Activated CD4-positive, alpha-beta T cell treated with anti-CD3 and anti-CD28 coated beads, Interleukin-2, amount 50 U/mL, for 24 hours (primary cell): ENCODE measurements around the gene DGKI.

Experiments used
- DNase-seq, 2 donors: peaks; one replicate each; pipeline ENCODE4 v3.0.0-alpha.2; 2020; ENCODE audit warnings: low read depth in 1 of 2, low spot score in 1 of 2

Gene DGKI

GRCh38 chr7:137386966-137387365 lies 459.8 kb downstream of the DGKI start:
- no peak for DNase-seq

DNA sequence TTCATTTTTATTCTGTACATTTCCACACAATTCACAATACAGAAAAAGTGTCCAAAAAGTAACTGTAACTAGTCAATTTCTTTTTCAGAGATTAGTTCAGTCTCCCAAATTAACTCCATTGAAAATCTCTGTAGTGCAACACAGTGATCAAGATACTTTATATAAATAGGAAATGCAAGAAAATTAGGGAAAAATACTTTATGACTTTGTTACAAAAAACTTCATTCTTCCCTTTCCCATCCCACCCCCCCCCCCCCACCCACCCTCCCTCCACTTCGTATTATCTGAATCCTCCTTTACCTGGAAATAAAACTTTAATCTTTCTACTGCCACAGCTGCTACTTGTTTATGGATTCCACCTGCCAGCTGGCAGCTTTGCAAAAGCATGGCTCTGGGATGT lies 465.7 kb downstream of the DGKI start:
- DNase-seq, result no peak

GRCh38 chr7:137373507-137373906 lies 473.3 kb downstream of the DGKI start:
- no peak for DNase-seq

GRCh38 chr7:137371616-137372015 lies 475.2 kb downstream of the DGKI start:
- DNase-seq, result no peak

DNA sequence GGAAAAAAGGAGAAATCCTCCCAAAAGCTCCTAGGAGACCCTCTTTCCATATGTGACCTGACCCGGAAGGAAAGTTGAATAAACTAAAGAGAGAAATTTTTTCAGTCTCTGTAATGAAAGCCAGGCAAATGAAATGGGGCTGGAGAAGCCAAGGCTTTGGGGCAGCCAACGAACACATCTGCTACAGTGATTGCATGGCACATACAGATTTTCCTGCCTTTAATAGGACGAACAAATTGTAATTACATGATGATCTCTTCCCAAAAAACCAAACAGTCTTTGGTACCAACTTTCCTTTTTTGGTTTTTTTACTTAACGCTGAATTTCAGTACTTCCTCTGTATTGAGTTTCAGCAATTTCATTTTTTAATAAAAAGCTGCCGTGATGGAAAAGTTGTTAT lies 479.8 kb downstream of the DGKI start:
- no peak for DNase-seq

- no peak for DNase-seq
These were observed 483.1 kb downstream of the DGKI start for GRCh38 chr7:137363683-137364082.

DNA sequence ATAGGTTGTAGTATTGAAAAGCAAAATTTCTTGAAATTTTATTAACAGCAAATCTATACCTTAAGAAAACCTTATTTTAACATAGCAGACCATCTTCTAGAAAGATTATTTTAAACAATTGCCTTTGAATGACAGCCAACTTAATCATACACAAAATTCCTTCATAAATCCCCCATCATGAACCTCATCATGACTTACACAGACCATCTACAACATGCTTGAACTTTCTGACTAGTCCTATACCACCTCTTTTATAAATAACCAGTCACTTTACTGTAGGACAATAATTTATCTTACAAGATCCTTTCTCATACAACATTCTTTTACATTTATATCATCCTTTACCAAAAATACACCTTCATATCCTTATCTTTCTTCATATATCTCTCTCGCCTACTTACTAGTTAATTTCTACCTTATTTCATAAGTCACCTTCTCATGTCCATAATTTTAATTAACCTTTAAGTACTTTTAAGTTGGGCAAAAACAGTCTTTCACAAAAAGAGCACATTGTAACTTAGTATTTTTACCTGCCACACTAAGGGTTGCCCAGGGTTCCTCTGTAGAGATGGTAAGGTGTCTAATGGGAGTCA lies 486.6 kb downstream of the DGKI start:
- no peak for DNase-seq

- no peak for DNase-seq
These were observed 491.8 kb downstream of the DGKI start for GRCh38 chr7:137354961-137355360.

- no peak for DNase-seq
These were observed 492.4 kb downstream of the DGKI start for GRCh38 chr7:137354396-137354795.

- DNase-seq, result no peak
These were observed 494.8 kb downstream of the DGKI start for GRCh38 chr7:137351941-137352340.

DNA sequence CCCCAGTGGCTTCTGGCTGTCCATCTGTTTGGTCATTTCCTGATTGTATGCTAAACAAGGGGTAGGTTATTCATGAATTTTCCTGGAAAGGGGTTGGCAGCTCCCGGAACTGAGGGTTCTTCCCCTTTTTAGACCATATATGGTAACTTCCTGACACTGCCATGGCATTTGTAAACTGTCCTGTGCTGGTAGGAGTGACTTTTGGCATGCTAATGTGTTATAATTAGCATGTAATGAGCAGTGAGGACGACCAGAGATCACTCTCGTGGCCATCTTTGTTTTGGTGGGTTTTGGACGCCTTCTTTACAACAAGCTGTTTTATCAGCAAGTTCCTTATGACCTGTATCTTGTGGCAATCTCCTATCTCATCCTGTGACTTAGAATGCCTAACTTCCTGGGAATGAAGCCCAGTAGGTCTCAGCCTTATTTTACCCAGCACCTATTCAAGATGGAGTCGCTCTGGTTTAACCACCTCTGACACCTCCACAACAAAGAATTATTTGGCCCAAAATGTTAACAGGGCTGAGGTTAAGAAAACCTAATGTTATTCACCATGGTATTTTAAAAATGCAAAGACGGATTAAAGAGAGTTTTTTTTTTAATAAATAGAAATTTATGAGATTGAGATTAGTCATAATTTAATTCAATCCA lies 500.9 kb downstream of the DGKI start:
- no peak for DNase-seq

GRCh38 chr7:137343281-137343841 lies 503.4 kb downstream of the DGKI start, which contains the start of gene PTN:
PTN (minus strand) TSS chr7:137343733; CDS start chr7:137254973, 88,760 bp downstream.
- no peak for DNase-seq

GRCh38 chr7:137342828-137343261 lies 503.9 kb downstream of the DGKI start:
- no peak for DNase-seq

DNA sequence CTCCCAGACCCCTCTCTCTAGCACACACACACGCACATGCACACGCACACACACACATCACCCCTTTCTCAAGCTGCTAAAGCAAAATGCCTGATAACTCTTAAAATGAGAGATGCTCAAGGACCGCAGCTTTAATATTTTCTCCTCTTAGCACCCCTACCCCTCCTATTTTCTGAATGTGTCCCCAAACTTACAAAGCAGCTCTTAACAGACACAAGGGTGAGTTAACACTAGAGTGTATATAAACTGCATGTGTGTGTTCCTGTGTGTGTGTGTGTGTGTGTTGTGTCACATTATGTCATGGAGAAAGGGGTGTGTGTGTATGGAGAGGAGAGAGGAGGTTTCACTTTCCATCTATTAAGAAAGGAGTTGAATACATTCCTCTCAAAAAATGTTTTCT lies 504.5 kb downstream of the DGKI start:
- no peak for DNase-seq

DNA sequence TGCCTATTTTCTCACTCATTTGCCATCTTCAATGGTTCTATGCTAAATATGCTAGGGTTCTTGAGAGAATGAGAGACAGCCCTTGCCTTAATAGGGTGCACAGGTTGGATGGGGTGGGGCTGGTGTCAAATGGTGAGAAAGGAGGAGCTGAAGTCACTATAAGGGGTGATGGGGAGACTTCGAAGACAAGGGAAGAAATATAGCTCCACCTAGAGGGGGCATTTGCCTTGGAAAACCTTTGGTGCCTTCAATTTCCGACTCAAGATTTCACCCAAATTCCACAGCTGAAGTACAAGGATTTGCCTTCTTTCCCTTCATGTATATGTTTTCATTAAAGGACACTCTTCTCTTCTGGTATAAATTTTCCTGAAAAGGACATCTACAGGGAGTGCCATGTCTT lies 508.9 kb downstream of the DGKI start:
- DNase-seq, result no peak

DNA sequence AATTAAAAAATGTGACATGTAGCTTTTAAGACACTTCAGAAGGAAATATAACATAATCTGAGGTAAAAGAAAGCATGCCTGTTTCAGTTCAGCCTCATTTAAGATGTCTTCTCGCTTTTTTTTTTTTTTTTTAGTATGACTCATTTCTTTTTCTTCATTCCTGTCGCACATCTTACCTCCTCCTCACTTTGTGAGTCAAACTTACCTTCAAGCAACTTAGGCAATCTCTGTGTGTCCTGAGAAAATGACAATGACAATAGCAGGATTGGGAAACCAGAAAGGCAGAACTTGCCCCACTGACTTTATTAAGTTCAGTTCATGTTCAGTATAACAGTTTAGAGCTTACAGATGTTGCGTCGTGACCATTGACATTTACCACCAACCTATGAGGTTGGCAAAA lies 511.0 kb downstream of the DGKI start:
- no peak for DNase-seq

DNA sequence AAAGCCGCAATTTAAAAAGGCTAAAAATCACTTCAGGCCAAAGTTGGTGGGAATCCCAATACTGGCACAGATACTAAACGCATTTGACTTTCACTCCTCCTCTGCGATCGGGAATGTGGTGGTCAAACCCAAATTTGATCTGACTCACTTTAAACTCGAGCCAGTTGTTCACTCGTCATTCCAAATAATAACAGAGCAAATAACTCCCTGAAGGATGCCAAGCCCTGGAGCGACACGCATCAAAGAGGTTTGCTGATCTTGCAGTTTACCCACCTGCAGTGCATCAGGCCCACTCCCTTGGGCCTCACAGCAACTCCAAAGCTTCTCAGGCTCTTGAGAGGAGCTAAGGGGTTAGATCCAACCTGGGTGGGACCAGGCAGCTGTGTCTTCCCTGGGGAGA lies 515.4 kb downstream of the DGKI start:
- DNase-seq, result no peak
